Trophoblast cell (in vitro differentiated cells and primary cell): Measurements from ENCODE around the gene PEPD.

ENCODE experiments used
- DNase-seq, 2 donors: peaks; one replicate each; pipeline ENCODE4 v3.0.0-alpha.2; 2016
- H2AFZ ChIP-seq: 2 replicates; pipeline ENCODE4 v1.6.1; 2013; ENCODE audit warnings: low read length, moderate library complexity, mild to moderate bottlenecking; ENCODE audit not compliant: insufficient read depth, poor library complexity
- H2AK5ac ChIP-seq: 2 replicates; pipeline ENCODE4 v1.6.1; 2013; ENCODE audit warnings: mild to moderate bottlenecking, low read length
- H2BK120ac ChIP-seq: 2 replicates; pipeline ENCODE4 v1.6.1; 2013; ENCODE audit warnings: low read length, mild to moderate bottlenecking, moderate library complexity; ENCODE audit not compliant: insufficient read depth, poor library complexity
- H2BK12ac ChIP-seq: 2 replicates; pipeline ENCODE4 v1.6.1; 2013; ENCODE audit warnings: mild to moderate bottlenecking, low read length, moderate library complexity
- H2BK5ac ChIP-seq: 2 replicates; pipeline ENCODE4 v1.6.1; 2013; ENCODE audit warnings: low read length, low read depth, moderate library complexity, mild to moderate bottlenecking; ENCODE audit not compliant: poor library complexity
- H3K14ac ChIP-seq: 2 replicates; pipeline ENCODE4 v1.6.1; 2013; ENCODE audit warnings: mild to moderate bottlenecking, low read length
- H3K18ac ChIP-seq: 2 replicates; pipeline ENCODE4 v1.6.1; 2013; ENCODE audit warnings: mild to moderate bottlenecking, low read length
- H3K23ac ChIP-seq: 2 replicates; pipeline ENCODE4 v1.6.1; 2013; ENCODE audit warnings: low read length
- H3K27ac ChIP-seq: 2 replicates; pipeline ENCODE4 v1.5.1; 2013; ENCODE audit warnings: low read depth, mild to moderate bottlenecking, inconsistent platforms, low read length, moderate library complexity
- H3K27me3 ChIP-seq: 2 replicates; pipeline ENCODE4 v1.6.1; 2013; ENCODE audit warnings: inconsistent platforms, mild to moderate bottlenecking, low read length, moderate library complexity; ENCODE audit not compliant: insufficient read depth
- H3K36me3 ChIP-seq, 2 experiments: 1 replicate in 1 of 2; 2 replicates in 1 of 2; pipeline ENCODE4 v1.6.1; 2013; ENCODE audit warnings: low read length in 2 of 2, mild to moderate bottlenecking in 2 of 2, moderate library complexity in 1 of 2; ENCODE audit not compliant: insufficient read depth in 2 of 2, control insufficient read depth in 1 of 2
- H3K4ac ChIP-seq: 2 replicates; pipeline ENCODE4 v1.6.1; 2013; ENCODE audit warnings: low read depth, mild to moderate bottlenecking, low read length, moderate library complexity
- H3K4me1 ChIP-seq, 2 experiments: 1 replicate in 1 of 2; 2 replicates in 1 of 2; pipeline ENCODE4 v1.6.1; 2013; ENCODE audit warnings: low read length in 2 of 2, mild to moderate bottlenecking in 2 of 2, moderate library complexity in 1 of 2; ENCODE audit not compliant: insufficient read depth in 2 of 2, control insufficient read depth in 1 of 2
- H3K4me2 ChIP-seq: 2 replicates; pipeline ENCODE4 v1.6.1; 2013; ENCODE audit warnings: inconsistent platforms, mild to moderate bottlenecking, low read length, moderate library complexity
- H3K4me3 ChIP-seq: 2 replicates; pipeline ENCODE4 v1.5.1; 2013; ENCODE audit warnings: mild to moderate bottlenecking, low read depth, low read length, inconsistent platforms
- H3K79me1 ChIP-seq: one replicate; pipeline ENCODE4 v1.6.1; 2013; ENCODE audit warnings: low read length
- H3K79me2 ChIP-seq: 2 replicates; pipeline ENCODE4 v1.6.1; 2013; ENCODE audit warnings: low read length, mild to moderate bottlenecking; ENCODE audit not compliant: control insufficient read depth, insufficient read depth, poor library complexity
- H3K9ac ChIP-seq: 2 replicates; pipeline ENCODE4 v1.6.1; 2013; ENCODE audit warnings: mild to moderate bottlenecking, low read length
- H3K9me3 ChIP-seq: 2 replicates; pipeline ENCODE4 v1.6.1; 2013; ENCODE audit warnings: low read depth, mild to moderate bottlenecking, control low read depth, inconsistent platforms, low read length; ENCODE audit not compliant: insufficient read depth
- H4K12ac ChIP-seq: 2 replicates; pipeline ENCODE4 v1.6.1; 2013; ENCODE audit warnings: low read depth, mild to moderate bottlenecking, low read length, moderate library complexity
- H4K8ac ChIP-seq: 2 replicates; pipeline ENCODE4 v1.6.1; 2013; ENCODE audit warnings: low read depth, mild to moderate bottlenecking, low read length, moderate library complexity
- H4K91ac ChIP-seq: one replicate; pipeline ENCODE4 v1.6.1; 2013; ENCODE audit warnings: low read depth, mild to moderate bottlenecking, low read length, moderate library complexity
- WGBS: extraction: QIAGEN DNeasy Blood & Tissue Kit; methylation state at CpG from one replicate; pipeline ENCODE4 v1.1.7; 2013; ENCODE audit warnings: missing lambda C conversion rate; ENCODE audit not compliant: insufficient read length, insufficient coverage; ENCODE audit errors: extremely low coverage; 5-methylcytosine and 5-hydroxymethylcytosine counted together

Gene PEPD

GRCh38 chr19:33398361-33399060 is 123.1 kb downstream of the PEPD start:
- Histone ChIP-seq H3K4ac (no peak overlapping the region), H2BK120ac (no peak overlapping the region), H3K18ac (no peak overlapping the region), H3K79me2 (peaks cover 2% of the 10 kb centered on the region), H3K4me1 (peaks cover 0 to 3% of the 10 kb centered on the region in 2 experiments), H2BK12ac (no peak overlapping the region), H2AFZ (no peak overlapping the region), H3K4me3 (no peak overlapping the region), H4K91ac (no peak overlapping the region), H3K4me2 (no peak overlapping the region), H4K12ac (no peak overlapping the region), H3K79me1 (no peaks in the 10 kb centered on the region), H3K14ac (no peak overlapping the region), H3K9me3 (no peaks in the 10 kb centered on the region), H4K8ac (no peak overlapping the region), H3K23ac (no peak overlapping the region), H3K27ac (no peak overlapping the region), H3K9ac (no peak overlapping the region), H2BK5ac (no peak overlapping the region), H3K36me3 (no peaks in the 10 kb centered on the region), H3K27me3 (no peaks in the 10 kb centered on the region), H2AK5ac (no peak overlapping the region)
- WGBS, result no CpG with 5 or more reads among the region's 19 CpGs
- no peak for DNase-seq

GRCh38 chr19:33397536-33398360 is 123.8 kb downstream of the PEPD start:
- Histone ChIP-seq H3K4me1 (peaks cover 0 to 3% of the 10 kb centered on the region in 2 experiments), H3K4me2 (no peak overlapping the region), H4K91ac (no peak overlapping the region), H3K14ac (no peak overlapping the region), H3K27me3 (no peaks in the 10 kb centered on the region), H2BK5ac (no peak overlapping the region), H3K9me3 (no peaks in the 10 kb centered on the region), H3K4me3 (no peak overlapping the region), H2AFZ (no peak overlapping the region), H3K18ac (no peak overlapping the region), H3K79me2 (peaks cover 2% of the 10 kb centered on the region), H2BK120ac (no peak overlapping the region), H3K79me1 (no peaks in the 10 kb centered on the region), H4K12ac (no peak overlapping the region), H3K9ac (no peak overlapping the region), H2AK5ac (no peak overlapping the region), H3K4ac (no peak overlapping the region), H3K36me3 (no peaks in the 10 kb centered on the region), H3K23ac (no peak overlapping the region), H3K27ac (no peak overlapping the region), H2BK12ac (no peak overlapping the region), H4K8ac (no peak overlapping the region)
- WGBS, result no CpG with 5 or more reads among the region's 15 CpGs
- no peak for DNase-seq

GRCh38 chr19:33396701-33397535 is 124.7 kb downstream of the PEPD start:
- WGBS, result no CpG with 5 or more reads among the region's 30 CpGs
- Histone ChIP-seq H3K36me3 (no peaks in the 10 kb centered on the region), H3K14ac (no peak overlapping the region), H3K79me1 (no peaks in the 10 kb centered on the region), H2AK5ac (no peak overlapping the region), H2AFZ (no peak overlapping the region), H4K91ac (no peak overlapping the region), H3K18ac (no peak overlapping the region), H3K4me1 (peaks cover 0 to 3% of the 10 kb centered on the region in 2 experiments), H2BK120ac (no peak overlapping the region), H3K79me2 (peaks cover 2% of the 10 kb centered on the region), H3K9ac (no peak overlapping the region), H2BK5ac (no peak overlapping the region), H4K8ac (no peak overlapping the region), H3K4me3 (no peak overlapping the region), H3K4me2 (no peak overlapping the region), H3K27ac (no peak overlapping the region), H3K23ac (no peak overlapping the region), H3K9me3 (no peaks in the 10 kb centered on the region), H3K4ac (no peak overlapping the region), H3K27me3 (no peaks in the 10 kb centered on the region), H2BK12ac (no peak overlapping the region), H4K12ac (no peak overlapping the region)
- DNase-seq, result no peak
